Measurements from ENCODE around the gene CD164L2.

CD164L2 gene

DNA sequence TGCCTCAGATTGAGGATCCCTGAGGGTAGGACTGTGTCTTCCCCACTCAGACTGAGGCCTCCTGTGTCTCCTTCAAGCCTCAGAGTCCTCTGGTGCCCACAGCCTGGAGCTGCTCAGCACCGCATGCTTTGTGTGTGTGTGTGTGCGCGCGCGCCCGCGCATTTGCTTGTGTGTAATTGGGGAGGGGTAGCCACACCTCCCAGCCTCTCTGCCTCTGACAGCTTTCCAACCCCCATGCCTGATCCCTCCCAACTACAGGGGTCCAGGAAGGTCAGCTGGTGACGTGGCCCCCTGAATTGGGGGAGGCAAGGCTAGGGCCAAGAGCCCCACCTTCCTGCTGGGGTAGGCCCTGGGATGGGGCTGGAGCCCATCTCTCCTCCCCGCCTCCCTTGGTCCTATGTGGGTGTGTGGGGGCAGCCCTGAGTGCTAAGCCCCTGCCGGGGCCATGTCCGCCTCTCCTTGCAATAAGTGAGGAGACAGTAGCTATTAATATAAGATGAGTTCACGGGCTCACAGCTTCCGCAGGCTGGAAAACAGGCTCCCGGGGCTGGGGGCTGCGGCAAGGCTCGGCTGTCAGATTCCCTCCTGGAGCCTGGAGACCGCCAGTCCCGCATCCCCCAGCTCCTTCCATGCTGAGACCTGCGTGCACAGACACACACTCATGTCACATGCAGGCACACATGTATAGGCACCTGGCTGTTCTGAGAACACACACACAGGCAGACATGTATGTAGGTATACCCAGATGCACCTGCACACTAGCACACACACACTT lies 16.3 kb upstream of the CD164L2 start:
- Histone ChIP-seq H3K36me3 (peaks cover 13% of the 10 kb centered on the region), H3K4me3 (ENCODE audit: low read depth in 1 of 2, low read length in 1 of 2) (no peak overlapping the region), H3K27ac (no peak overlapping the region), H3K4me1 (ENCODE audit: control insufficient read depth in 1 of 2, insufficient read depth in 1 of 2, low read depth in 1 of 2, low read length in 1 of 2) (peaks cover 6 to 13% of the 10 kb centered on the region in 2 experiments), H3K9me3 (no peaks in the 10 kb centered on the region), H3K27me3 (peaks cover 5% of the 10 kb centered on the region)
- TF ChIP-seq, protein P1, sequence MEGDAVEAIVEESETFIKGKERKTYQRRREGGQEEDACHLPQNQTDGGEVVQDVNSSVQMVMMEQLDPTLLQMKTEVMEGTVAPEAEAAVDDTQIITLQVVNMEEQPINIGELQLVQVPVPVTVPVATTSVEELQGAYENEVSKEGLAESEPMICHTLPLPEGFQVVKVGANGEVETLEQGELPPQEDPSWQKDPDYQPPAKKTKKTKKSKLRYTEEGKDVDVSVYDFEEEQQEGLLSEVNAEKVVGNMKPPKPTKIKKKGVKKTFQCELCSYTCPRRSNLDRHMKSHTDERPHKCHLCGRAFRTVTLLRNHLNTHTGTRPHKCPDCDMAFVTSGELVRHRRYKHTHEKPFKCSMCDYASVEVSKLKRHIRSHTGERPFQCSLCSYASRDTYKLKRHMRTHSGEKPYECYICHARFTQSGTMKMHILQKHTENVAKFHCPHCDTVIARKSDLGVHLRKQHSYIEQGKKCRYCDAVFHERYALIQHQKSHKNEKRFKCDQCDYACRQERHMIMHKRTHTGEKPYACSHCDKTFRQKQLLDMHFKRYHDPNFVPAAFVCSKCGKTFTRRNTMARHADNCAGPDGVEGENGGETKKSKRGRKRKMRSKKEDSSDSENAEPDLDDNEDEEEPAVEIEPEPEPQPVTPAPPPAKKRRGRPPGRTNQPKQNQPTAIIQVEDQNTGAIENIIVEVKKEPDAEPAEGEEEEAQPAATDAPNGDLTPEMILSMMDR (IDR thresholded peaks at IDR 0.05): no peak

- TF ChIP-seq, protein P1 (IDR thresholded peaks at IDR 0.05): no peak
- H3K27ac ChIP-seq: no peak overlapping the region
- peaks cover 3 to 8% of the 10 kb centered on the region in 2 experiments for H3K4me1 ChIP-seq (ENCODE audit: control insufficient read depth in 1 of 2, insufficient read depth in 1 of 2, low read depth in 1 of 2, low read length in 1 of 2)
These were observed 15.4 kb upstream of the CD164L2 start for GRCh38 chr1:27398405-27399149.

GRCh38 chr1:27397749-27398148 lies 14.6 kb upstream of the CD164L2 start:
- Histone ChIP-seq H3K27ac (no peak overlapping the region), H3K4me1 (ENCODE audit: control insufficient read depth in 1 of 2, insufficient read depth in 1 of 2, low read depth in 1 of 2, low read length in 1 of 2) (peaks cover 1 to 5% of the 10 kb centered on the region in 2 experiments), H3K9me3 (no peaks in the 10 kb centered on the region), H3K36me3 (no peaks in the 10 kb centered on the region), H3K27me3 (peaks cover 19% of the 10 kb centered on the region), H3K4me3 (ENCODE audit: low read depth in 1 of 2, low read length in 1 of 2) (no peak overlapping the region)
- TF ChIP-seq, protein P1 (IDR thresholded peaks at IDR 0.05): no peak

More at GRCh38 chr1:27398405-27399149, 15.4 kb upstream of the CD164L2 start:
- no peak overlapping the region for H3K4me3 ChIP-seq (ENCODE audit: low read depth in 1 of 2, low read length in 1 of 2)
- peaks cover 4% of the 10 kb centered on the region for H3K36me3 ChIP-seq
- H3K9me3 ChIP-seq: no peaks in the 10 kb centered on the region
- H3K27me3 ChIP-seq: peaks cover 10% of the 10 kb centered on the region

DNA sequence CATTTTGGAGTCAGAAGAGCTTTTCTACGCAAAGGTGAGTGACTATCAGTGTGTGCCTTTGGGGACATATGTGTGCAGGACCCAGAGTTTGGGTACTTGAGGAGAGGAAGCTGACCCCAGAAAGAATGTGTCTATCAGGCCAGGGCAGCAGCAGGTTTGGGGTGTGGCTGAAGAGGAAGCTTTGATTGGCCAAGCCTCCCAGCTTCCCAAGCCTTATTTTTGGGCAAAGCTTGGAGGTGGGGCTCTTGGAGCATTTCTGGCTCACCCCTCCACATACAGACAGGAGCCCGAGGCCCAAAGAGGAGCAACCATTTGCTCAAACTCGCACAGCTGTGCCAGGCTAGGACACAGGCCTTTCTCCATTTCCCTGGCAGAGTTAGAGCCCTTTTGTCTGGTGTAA lies 14.0 kb upstream of the CD164L2 start:
- Histone ChIP-seq H3K36me3 (no peaks in the 10 kb centered on the region), H3K4me1 (ENCODE audit: control insufficient read depth in 1 of 2, insufficient read depth in 1 of 2, low read depth in 1 of 2, low read length in 1 of 2) (peaks cover 8 to 11% of the 10 kb centered on the region in 2 experiments), H3K4me3 (ENCODE audit: low read depth in 1 of 2, low read length in 1 of 2) (no peak overlapping the region), H3K9me3 (no peaks in the 10 kb centered on the region), H3K27ac (no peak overlapping the region), H3K27me3 (peaks cover 25% of the 10 kb centered on the region)
- TF ChIP-seq, protein P1 (IDR thresholded peaks at IDR 0.05): no peak

DNA sequence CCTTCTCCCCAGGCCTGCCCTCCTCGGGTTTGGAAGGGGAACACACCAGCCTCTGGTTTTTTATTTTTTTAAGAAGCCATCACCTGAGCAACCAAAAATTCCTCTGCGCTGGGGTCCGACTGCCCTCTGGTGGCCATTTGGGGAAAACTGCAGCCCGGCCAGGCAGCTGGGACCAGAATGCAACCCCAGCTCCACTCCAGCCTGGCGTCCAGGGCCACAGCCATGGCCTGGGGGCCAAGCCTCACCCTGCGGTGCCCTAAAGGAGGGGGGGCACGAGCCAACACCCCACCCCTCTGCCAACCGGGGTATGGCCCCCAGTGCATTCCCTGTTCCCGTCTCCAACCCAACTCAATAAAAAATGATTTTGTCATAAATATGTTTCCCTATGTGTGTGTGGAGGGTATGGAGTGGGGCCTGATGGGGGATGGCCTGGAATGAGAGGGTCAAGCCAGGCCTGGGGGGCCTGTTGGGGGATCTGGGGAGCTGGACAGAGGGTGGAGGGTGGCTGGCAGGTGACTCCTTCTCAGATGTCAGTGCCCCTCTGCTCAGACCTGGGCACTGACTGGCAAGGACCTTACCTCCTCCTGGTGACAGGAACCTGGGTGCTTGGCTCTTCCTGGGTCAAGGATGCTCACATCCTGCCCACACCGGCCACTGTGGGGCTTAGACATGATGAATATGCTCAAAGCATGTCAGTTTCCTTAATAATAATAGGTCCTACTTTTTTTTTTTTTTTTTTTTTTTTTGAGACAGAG lies 12.5 kb upstream of the CD164L2 start:
- Histone ChIP-seq H3K27me3 (peaks cover 40% of the 10 kb centered on the region), H3K4me3 (ENCODE audit: low read depth in 1 of 2, low read length in 1 of 2) (no peak overlapping the region), H3K9me3 (no peaks in the 10 kb centered on the region), H3K4me1 (ENCODE audit: control insufficient read depth in 1 of 2, insufficient read depth in 1 of 2, low read depth in 1 of 2, low read length in 1 of 2) (peaks cover 14 to 17% of the 10 kb centered on the region in 2 experiments), H3K27ac (no peak overlapping the region), H3K36me3 (no peaks in the 10 kb centered on the region)
- TF ChIP-seq, protein P1 (IDR thresholded peaks at IDR 0.05): peak; percentile 94
